Body of pancreas (tissue), 4 donors: ENCODE data around the gene BACH2. TPM values are rescaled to one million over a fixed set of nuclear protein-coding genes. Genes with fewer than 3 reads are reported as not detected.

Experiments used
- ATAC-seq: fragments of 150-250 bp; one replicate; pipeline ENCODE4 v1.9.1; 2016
- DNase-seq, 4 donors: peaks; one replicate each; pipeline ENCODE4 v3.0.0-alpha.2; 2019
- H3K27ac ChIP-seq, 4 donors: fragments of 200-600 bp; sonication (generic); 1 replicate in 3 of 4; 2 replicates in 1 of 4; pipeline versions ENCODE4 v1.5.1 to v1.6.1; 2016 to 2019; ENCODE audit warnings: mild to moderate bottlenecking in 1 of 4, mixed read lengths in 1 of 4, moderate library complexity in 1 of 4
- H3K27me3 ChIP-seq, 2 donors: fragments of 200-600 bp; sonication (generic); one replicate each; pipeline ENCODE4 v1.6.0; 2016; ENCODE audit warnings: mild to moderate bottlenecking in 1 of 2
- H3K36me3 ChIP-seq, 2 donors: fragments of 200-600 bp; sonication (generic); replicated peaks in 1 of 2; 2 replicates each; pipeline ENCODE4 v1.5.1; 2016; ENCODE audit warnings: low read depth in 2 of 2; ENCODE audit not compliant: insufficient read depth in 1 of 2
- H3K4me1 ChIP-seq: fragments of 200-600 bp; sonication (generic); one replicate; pipeline ENCODE4 v1.6.0; 2016
- H3K4me3 ChIP-seq, 2 donors: fragments of 200-600 bp; sonication (generic); 1 replicate in 1 of 2; 2 replicates in 1 of 2; pipeline ENCODE4 v1.5.1; 2016 to 2019
- H3K9me3 ChIP-seq, 3 donors: fragments of 200-600 bp; sonication (generic); 1 replicate in 2 of 3; 2 replicates in 1 of 3; pipeline ENCODE4 v1.5.1; 2016
- CTCF ChIP-seq, 7 experiments: fragments of 450-650 bp in 4 of 7; fragments of 200-600 bp in 3 of 7; sonication (generic) in 3 of 7; IDR thresholded peaks; one replicate each; pipeline ENCODE4 v1.5.1; 2016 to 2019; ENCODE audit warnings: antibody characterized with exemption in 7 of 7
- POLR2A ChIP-seq, 3 donors: fragments of 450-650 bp; IDR thresholded peaks; one replicate each; pipeline ENCODE4 v1.6.1; 2016; ENCODE audit warnings: antibody characterized with exemption in 3 of 3, mild to moderate bottlenecking in 2 of 3
- WGBS, 2 donors: methylation state at CpG; one replicate each; pipeline ENCODE4 v1.1.5; 2017; 5-methylcytosine and 5-hydroxymethylcytosine counted together
- intact Hi-C: fragments of 100-400 bp; cut with DNase I; formaldehyde crosslinking; loops from one replicate; pipeline ENCODE4 v1.15.1; 2023
- total RNA-seq, 2 donors: library from RNA; depleted of rRNA; stranded (reverse); fragments of >200 nt; gene quantifications; one replicate each; pipeline ENCODE4 v1.1.0, GENCODE V29; 2016

The BACH2 gene
- total RNA-seq, 2 donors from 2014 or later: 2.1 to 3.3 TPM

DNA sequence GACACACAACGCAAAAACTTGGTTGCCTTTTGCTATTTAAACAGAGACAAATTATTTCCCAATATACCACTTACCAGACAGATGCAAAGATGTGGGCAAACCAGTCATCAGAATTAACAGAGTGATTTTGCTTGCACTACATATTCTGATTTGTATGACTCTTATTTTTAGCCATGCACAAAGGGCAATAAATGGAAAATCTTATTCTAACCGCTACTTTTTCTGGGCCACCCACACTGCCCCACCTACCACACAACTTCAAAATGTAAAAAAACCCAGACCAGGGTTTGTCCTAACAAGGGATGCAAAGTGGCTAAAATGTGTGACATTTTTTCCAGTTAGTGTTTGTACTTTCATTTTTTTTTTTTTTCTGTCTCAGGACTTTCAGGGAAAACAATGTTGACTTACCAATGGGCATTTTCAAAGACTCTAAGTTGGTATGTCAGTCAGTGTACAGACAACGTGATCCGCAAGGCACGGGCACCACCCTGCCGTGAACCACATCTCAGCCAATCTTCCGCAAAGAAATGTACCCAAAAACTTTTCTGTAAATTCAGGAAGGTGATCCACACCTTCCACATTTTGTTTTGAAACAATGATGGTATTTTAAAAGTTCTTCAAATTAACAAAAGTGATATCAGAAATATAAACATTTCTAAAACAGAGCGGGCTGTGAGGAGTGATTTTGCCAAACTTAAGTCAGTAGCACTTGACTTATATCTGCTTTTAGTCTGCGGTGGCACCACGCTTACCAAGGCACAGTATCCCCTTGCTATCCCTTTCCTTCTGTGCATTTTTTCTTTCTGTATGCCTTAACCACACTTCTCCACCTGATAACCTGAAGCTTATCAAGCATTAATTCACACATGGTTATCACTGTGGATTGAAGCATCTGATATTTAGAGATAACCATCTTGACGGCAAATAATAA is 216.8 kb downstream of the BACH2 start:
- DNase-seq (no peak), ATAC-seq (no peak)
- WGBS, 2 donors: 87 to 91% methylated on average over 11 of the region's 11 CpGs
- Histone ChIP-seq H3K9me3 (no peaks in the 10 kb centered on the region), H3K4me1 (no peaks in the 10 kb centered on the region), H3K27me3 (no peaks in the 10 kb centered on the region), H3K4me3 (no peak overlapping the region), H3K36me3 (no peaks in the 10 kb centered on the region), H3K27ac (no peak overlapping the region)
- TF ChIP-seq POLR2A (IDR thresholded peaks at IDR 0.05) (no peak), CTCF (IDR thresholded peaks at IDR 0.05) (no peak)
- intact Hi-C loops: no loop called here

GRCh38 chr6:90078513-90079289 is 217.9 kb downstream of the BACH2 start:
- Histone ChIP-seq H3K9me3 (no peaks in the 10 kb centered on the region), H3K4me3 (no peak overlapping the region), H3K4me1 (no peaks in the 10 kb centered on the region), H3K36me3 (no peaks in the 10 kb centered on the region), H3K27ac (no peak overlapping the region), H3K27me3 (no peaks in the 10 kb centered on the region)
- ATAC-seq (no peak), DNase-seq (no peak)
- TF ChIP-seq POLR2A (IDR thresholded peaks at IDR 0.05) (no peak), CTCF (IDR thresholded peaks at IDR 0.05) (no peak)
- intact Hi-C loops: no loop called here
- WGBS, 2 donors: 75 to 87% methylated on average over 10 of the region's 10 CpGs

DNA sequence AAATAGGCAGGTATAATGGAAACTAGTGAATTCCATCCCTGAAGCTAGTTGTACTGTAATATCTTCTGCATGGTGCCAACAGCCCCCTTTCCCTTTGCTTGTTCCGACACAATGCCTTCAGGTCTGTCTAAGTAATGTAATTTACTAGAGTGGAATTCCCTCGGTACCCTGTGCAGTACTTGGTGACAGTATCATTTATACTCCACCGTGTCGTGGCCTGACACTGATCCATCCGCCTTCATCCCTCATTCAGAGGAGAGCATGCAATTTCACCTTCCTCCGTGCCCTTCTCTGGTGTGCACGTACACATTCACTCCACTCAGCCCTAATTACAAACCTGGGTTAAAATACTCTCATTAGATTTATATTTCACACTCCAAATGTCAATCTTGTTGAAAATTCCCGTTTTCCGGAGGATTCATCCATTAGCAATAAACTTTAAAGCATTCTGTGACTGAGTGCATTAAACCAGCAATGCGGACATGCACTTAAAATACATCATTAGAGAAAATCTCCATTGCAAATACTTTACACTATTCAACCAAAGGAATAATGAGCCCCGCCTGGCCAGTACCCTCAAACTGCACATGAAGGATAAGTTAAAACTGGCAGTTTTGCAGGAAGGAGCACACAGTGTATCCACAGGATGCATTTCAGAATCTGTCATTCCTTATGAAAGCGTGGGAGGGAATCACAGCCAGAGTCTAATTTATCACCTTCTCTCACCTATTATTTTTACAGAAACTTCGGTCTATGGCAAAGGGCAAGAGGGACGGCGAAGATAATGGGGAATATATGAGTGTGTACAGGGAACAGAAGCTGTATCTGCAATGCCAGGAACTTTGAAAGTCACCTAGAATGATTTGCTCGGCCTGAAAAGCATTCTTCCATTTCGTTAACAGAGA is 219.9 kb downstream of the BACH2 start:
- DNase-seq (no peak), ATAC-seq (no peak)
- Histone ChIP-seq H3K9me3 (no peaks in the 10 kb centered on the region), H3K27me3 (no peaks in the 10 kb centered on the region), H3K4me3 (no peak overlapping the region), H3K36me3 (no peaks in the 10 kb centered on the region), H3K4me1 (no peaks in the 10 kb centered on the region), H3K27ac (no peak overlapping the region)
- TF ChIP-seq POLR2A (IDR thresholded peaks at IDR 0.05) (no peak), CTCF (IDR thresholded peaks at IDR 0.05) (no peak)
- intact Hi-C loops: no loop called here
- WGBS, 2 donors: 88 to 90% methylated on average over 17 of the region's 17 CpGs

DNA sequence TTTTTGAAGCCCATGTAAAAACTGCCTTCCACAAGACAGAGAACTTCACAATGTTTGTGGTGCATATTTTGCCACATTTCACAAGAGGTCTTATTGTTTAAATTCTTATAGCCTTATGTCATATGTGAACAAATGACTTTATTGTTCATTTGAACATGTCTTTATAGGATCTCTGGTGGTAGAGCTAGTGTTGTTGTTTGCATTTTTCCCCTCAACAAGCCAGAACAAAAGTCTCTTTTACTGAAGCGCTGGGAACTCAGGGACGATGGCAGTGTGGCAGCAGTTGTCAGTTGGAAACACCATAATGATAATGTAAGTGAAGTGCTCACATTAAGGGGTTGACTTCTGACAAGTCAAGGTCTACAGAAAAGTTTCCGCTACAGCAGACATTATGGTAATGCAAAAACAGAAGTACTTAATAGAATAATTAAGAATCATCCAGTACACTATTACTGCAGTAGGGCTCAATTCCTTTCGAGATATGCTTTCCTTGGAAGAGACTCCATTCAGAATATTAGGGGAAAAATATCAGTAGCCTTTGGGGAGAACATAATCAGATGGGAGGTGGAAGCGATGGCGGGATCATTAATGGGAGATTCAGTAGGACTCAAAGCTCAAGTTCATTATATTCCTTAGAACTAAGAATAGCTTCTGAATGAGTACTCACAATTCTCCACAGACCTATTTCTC is 222.3 kb downstream of the BACH2 start:
- DNase-seq (no peak), ATAC-seq (no peak)
- Histone ChIP-seq H3K36me3 (no peaks in the 10 kb centered on the region), H3K9me3 (no peaks in the 10 kb centered on the region), H3K4me3 (no peak overlapping the region), H3K4me1 (no peaks in the 10 kb centered on the region), H3K27ac (no peak overlapping the region), H3K27me3 (no peaks in the 10 kb centered on the region)
- WGBS, 2 donors: 70 to 83% methylated on average over 6 of the region's 6 CpGs
- TF ChIP-seq CTCF (IDR thresholded peaks at IDR 0.05) (no peak), POLR2A (IDR thresholded peaks at IDR 0.05) (no peak)
- intact Hi-C loops: no loop called here
